Gastroesophageal sphincter (tissue), 4 donors: Measurements from ENCODE around the gene C9orf50. TPM values are rescaled to one million over a fixed set of nuclear protein-coding genes. Genes with fewer than 3 reads are reported as not detected.

Experiments used
- ATAC-seq: fragments of 150-250 bp; one replicate; pipeline ENCODE4 v1.9.1; 2016; ENCODE audit warnings: mild to moderate bottlenecking, moderate library complexity
- H3K27ac ChIP-seq, 4 donors: fragments of 200-600 bp; sonication (generic) in 3 of 4; 1 replicate in 3 of 4; 2 replicates in 1 of 4; pipeline ENCODE4 v1.5.1; 2016 to 2019
- H3K27me3 ChIP-seq: fragments of 200-600 bp; sonication (generic); one replicate; pipeline ENCODE4 v1.5.1; 2019
- H3K36me3 ChIP-seq, 2 donors: fragments of 200-600 bp; sonication (generic); one replicate each; pipeline ENCODE4 v1.5.1; 2019; ENCODE audit warnings: control low read depth in 1 of 2
- H3K4me1 ChIP-seq, 3 donors: fragments of 200-600 bp; sonication (generic); 1 replicate in 2 of 3; 2 replicates in 1 of 3; pipeline ENCODE4 v1.5.1; 2016 to 2019; ENCODE audit warnings: control low read depth in 2 of 3
- H3K4me3 ChIP-seq, 2 donors: fragments of 200-600 bp; sonication (generic); one replicate each; pipeline ENCODE4 v1.5.1; 2019; ENCODE audit warnings: mild to moderate bottlenecking in 1 of 2, moderate library complexity in 1 of 2
- H3K9me3 ChIP-seq, 3 donors: fragments of 200-600 bp; sonication (generic); one replicate each; pipeline ENCODE4 v1.5.1; 2017 to 2019; ENCODE audit warnings: control low read depth in 2 of 3
- EP300 ChIP-seq: sonication (generic); formaldehyde crosslinking; IDR thresholded peaks from one replicate; pipeline ENCODE4 v1.6.1; 2017; ENCODE audit warnings: antibody characterized with exemption, mild to moderate bottlenecking
- POLR2A ChIP-seq, 2 donors: fragments of 450-650 bp; IDR thresholded peaks; one replicate each; pipeline ENCODE4 v1.6.1; 2017; ENCODE audit warnings: antibody characterized with exemption in 2 of 2, mild to moderate bottlenecking in 2 of 2, moderate library complexity in 1 of 2
- POLR2AphosphoS5 ChIP-seq: sonication (generic); formaldehyde crosslinking; IDR thresholded peaks from one replicate; pipeline ENCODE4 v1.6.1; 2017; ENCODE audit warnings: antibody characterized with exemption
- whole genome bisulfite sequencing, 2 donors: methylation state at CpG; one replicate each; pipeline ENCODE4 v1.1.5; 2018; ENCODE audit warnings: low coverage in 1 of 2; 5-methylcytosine and 5-hydroxymethylcytosine counted together
- total RNA-seq, 4 donors: library from RNA; depleted of rRNA; stranded (reverse); fragments of >200 nt; gene quantifications; one replicate each; pipeline ENCODE4 v1.1.0, GENCODE V29; 2016
- TF ChIP-seq, protein P1 (sequence below), 4 experiments: fragments of 200-600 bp in 2 of 4; fragments of 450-650 bp in 2 of 4; sonication (generic) in 1 of 4; IDR thresholded peaks; one replicate each; pipeline ENCODE4 v1.5.1; 2017 to 2019; ENCODE audit warnings: antibody characterized with exemption in 4 of 4, mild to moderate bottlenecking in 2 of 4, moderate library complexity in 2 of 4

C9orf50 gene
- total RNA-seq, 4 donors from 2014 or later, result 0.27 TPM; not detected in 3

DNA sequence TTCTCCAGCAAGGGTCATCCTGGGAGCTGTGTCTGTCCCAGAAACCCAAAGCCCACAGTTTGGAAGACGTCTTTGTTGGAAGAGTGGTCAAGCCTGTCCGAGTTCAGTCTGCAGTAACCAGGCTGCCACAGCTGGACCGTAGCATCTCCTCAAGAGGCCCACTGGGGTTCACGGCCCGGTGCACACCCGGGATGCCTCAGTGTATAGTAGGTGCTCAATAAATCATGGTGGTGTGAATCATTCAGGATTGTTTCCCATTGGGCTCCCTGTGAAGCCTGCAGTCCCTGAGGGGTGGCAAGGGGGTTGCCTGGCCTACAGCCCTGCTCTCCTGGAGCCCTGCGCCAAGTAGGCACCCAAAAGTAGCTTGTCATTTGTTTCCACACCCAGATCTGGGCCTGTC is 34.3 kb upstream of the C9orf50 start:
- H3K4me1 ChIP-seq, result peaks cover 0 to 12% (median 0%) of the 10 kb centered on the region in 3 donors
- H3K4me3 ChIP-seq, result no peak overlapping the region
- no peak for TF ChIP-seq POLR2AphosphoS5
- no peak for TF ChIP-seq EP300
- TF ChIP-seq, protein P1, sequence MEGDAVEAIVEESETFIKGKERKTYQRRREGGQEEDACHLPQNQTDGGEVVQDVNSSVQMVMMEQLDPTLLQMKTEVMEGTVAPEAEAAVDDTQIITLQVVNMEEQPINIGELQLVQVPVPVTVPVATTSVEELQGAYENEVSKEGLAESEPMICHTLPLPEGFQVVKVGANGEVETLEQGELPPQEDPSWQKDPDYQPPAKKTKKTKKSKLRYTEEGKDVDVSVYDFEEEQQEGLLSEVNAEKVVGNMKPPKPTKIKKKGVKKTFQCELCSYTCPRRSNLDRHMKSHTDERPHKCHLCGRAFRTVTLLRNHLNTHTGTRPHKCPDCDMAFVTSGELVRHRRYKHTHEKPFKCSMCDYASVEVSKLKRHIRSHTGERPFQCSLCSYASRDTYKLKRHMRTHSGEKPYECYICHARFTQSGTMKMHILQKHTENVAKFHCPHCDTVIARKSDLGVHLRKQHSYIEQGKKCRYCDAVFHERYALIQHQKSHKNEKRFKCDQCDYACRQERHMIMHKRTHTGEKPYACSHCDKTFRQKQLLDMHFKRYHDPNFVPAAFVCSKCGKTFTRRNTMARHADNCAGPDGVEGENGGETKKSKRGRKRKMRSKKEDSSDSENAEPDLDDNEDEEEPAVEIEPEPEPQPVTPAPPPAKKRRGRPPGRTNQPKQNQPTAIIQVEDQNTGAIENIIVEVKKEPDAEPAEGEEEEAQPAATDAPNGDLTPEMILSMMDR (IDR thresholded peaks at IDR 0.05), result no peak
- no peak for TF ChIP-seq POLR2A (IDR thresholded peaks at IDR 0.05)
- no peak for ATAC-seq
- no peak overlapping the region for H3K27ac ChIP-seq
- H3K9me3 ChIP-seq, result no peaks in the 10 kb centered on the region
- no peaks in the 10 kb centered on the region for H3K27me3 ChIP-seq
- WGBS, 2 donors, result 100% methylated on average over 3 of the region's 7 CpGs; no CpG with 5 or more reads in 1 of the 2 donors
- H3K36me3 ChIP-seq, result no peaks in the 10 kb centered on the region

DNA sequence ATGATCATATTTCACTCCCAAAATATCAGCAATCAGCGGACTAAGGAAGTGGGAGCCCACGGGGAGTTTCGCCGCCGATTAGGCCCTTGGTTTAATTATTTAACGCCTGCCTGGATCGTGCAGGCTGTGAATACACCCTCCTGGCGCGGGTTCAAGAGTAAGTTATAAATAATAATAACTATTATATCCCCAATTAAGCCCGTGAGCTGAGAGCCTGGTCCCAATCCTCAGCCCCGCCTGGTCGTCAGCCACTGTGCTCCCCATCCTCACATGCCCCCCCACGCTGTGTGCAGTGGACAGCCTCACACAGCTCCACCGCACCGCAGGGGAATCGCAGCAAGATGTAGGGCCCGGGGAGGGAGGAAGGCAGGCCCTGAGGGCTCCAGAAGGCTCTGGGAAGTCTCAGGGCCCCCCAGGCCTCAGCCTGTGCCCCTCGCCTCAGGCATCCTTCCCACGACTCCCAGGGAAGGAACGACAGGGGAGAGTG is 33.7 kb upstream of the C9orf50 start:
- no peaks in the 10 kb centered on the region for H3K36me3 ChIP-seq
- H3K27ac ChIP-seq, result peak overlapping the region in 1 of 4 donors; percentile 1
- H3K4me1 ChIP-seq, result peaks cover 0 to 12% (median 0%) of the 10 kb centered on the region in 3 donors
- no peaks in the 10 kb centered on the region for H3K27me3 ChIP-seq
- no peak for TF ChIP-seq POLR2A (IDR thresholded peaks at IDR 0.05)
- TF ChIP-seq EP300, result no peak
- TF ChIP-seq POLR2AphosphoS5, result no peak
- TF ChIP-seq, protein P1 (IDR thresholded peaks at IDR 0.05), result no peak
- no peak overlapping the region for H3K4me3 ChIP-seq
- H3K9me3 ChIP-seq, result no peaks in the 10 kb centered on the region
- ATAC-seq, result no peak
- WGBS, 2 donors, result 51 to 83% methylated on average over 7 of the region's 20 CpGs

DNA sequence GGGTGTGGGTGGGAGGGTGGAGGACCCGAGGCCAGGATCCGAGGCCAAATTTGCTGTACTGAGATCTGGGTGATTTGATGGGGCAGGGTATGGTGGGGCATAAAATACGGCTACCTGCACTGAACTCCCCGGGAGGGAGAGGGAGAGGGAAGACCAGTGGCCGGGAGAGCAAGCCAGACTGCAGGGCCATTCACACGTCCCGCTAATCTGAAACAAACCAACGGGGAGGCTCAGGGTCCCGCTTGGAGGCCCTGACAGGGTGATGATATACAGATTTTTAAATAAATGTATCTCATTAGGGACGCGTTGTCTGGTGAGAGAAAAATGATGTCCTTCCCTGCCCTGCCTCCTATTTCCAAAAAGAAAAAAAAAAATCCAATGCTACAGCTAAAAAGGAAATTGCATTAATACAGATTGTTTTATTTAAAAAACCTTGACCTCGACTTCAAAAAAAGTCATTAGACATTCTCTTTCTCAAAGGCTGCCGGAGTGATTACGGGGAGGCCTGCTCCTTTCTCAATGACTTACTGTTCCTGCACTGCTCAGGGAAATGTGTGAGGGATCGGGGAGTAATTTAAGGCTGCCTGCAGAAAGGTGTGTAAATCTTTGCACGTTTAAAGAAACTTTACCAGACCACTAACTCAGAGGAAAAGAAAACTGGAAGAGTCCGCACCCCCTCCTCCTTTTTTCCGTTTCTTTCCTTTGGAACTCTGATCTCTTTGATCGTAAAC is 33.1 kb upstream of the C9orf50 start:
- Histone ChIP-seq H3K27ac (peak overlapping the region in 1 of 4 donors; percentile 1), H3K4me1 (peaks cover 0 to 12% (median 0%) of the 10 kb centered on the region in 3 donors), H3K4me3 (no peak overlapping the region), H3K27me3 (no peaks in the 10 kb centered on the region), H3K36me3 (no peaks in the 10 kb centered on the region), H3K9me3 (no peaks in the 10 kb centered on the region)
- TF ChIP-seq, protein P1 (IDR thresholded peaks at IDR 0.05), result no peak
- TF ChIP-seq POLR2A (IDR thresholded peaks at IDR 0.05) (no peak), EP300 (no peak), POLR2AphosphoS5 (no peak)
- WGBS, 2 donors, result 41 to 57% methylated on average over 11 to 19 of the region's 19 CpGs
- ATAC-seq, result no peak

DNA sequence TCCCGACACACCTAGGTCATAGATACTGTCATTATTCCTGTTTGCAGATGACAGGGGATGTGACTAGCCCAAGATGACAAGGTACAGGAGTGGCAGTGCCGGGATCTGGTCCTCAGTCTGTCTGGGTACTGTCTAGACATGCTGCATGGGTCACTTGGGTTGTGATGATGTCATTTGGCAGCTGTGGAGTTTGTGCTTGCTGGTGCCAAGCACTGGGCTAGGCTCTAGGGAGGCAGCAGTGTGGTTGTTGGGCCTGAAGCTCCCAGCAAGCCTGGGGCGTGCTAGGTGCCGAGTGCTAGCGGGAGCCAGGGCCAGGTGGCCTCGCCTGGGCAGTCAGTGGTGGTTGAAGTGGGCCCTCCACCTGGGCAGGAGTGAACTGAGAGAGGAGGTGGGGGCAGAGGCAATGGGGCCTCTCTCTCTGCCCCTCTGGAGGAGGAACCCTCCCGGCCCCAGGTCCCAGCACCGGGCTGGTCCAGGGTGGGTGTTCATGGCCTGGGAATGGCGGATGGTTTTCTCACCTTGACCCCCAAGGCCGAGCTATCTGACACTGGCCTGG is 29.9 kb upstream of the C9orf50 start:
- Histone ChIP-seq H3K4me3 (no peak overlapping the region), H3K27ac (no peak overlapping the region), H3K36me3 (no peaks in the 10 kb centered on the region), H3K4me1 (peaks cover 0 to 12% (median 0%) of the 10 kb centered on the region in 3 donors), H3K27me3 (no peaks in the 10 kb centered on the region), H3K9me3 (no peaks in the 10 kb centered on the region)
- TF ChIP-seq EP300, result no peak
- no peak for TF ChIP-seq POLR2A (IDR thresholded peaks at IDR 0.05)
- TF ChIP-seq, protein P1 (IDR thresholded peaks at IDR 0.05), result no peak
- TF ChIP-seq POLR2AphosphoS5, result no peak
- 100% methylated on average over 2 of the region's 10 CpGs; no CpG with 5 or more reads in 1 of the 2 donors for WGBS, 2 donors
- ATAC-seq, result no peak
